Mesenchymal stem cell (in vitro differentiated cells and primary cell): ENCODE data around the gene DTNBP1.

Source experiments
- DNase-seq: peaks from one replicate; pipeline ENCODE4 v3.0.0-alpha.2; 2013
- H2AFZ ChIP-seq: one replicate; pipeline ENCODE4 v1.6.1; 2013; ENCODE audit warnings: low read depth, mild to moderate bottlenecking, control low read depth, inconsistent platforms, low read length, moderate library complexity
- H2AK5ac ChIP-seq: 2 replicates; pipeline ENCODE4 v1.6.1; 2013; ENCODE audit warnings: low read length, moderate library complexity, mild to moderate bottlenecking, inconsistent platforms; ENCODE audit not compliant: severe bottlenecking
- H2BK120ac ChIP-seq: one replicate; pipeline ENCODE4 v1.6.1; 2013; ENCODE audit warnings: low read depth, mild to moderate bottlenecking, inconsistent platforms, low read length, moderate library complexity
- H2BK12ac ChIP-seq, 2 experiments: one replicate each; pipeline ENCODE4 v1.6.1; 2013; ENCODE audit warnings: inconsistent platforms in 2 of 2, low read length in 2 of 2, mild to moderate bottlenecking in 2 of 2, moderate library complexity in 2 of 2, control low read depth in 1 of 2
- H2BK15ac ChIP-seq: one replicate; pipeline ENCODE4 v1.6.1; 2013; ENCODE audit warnings: mild to moderate bottlenecking, low read depth, inconsistent platforms; ENCODE audit not compliant: poor library complexity, severe bottlenecking
- H2BK5ac ChIP-seq: 2 replicates; pipeline ENCODE4 v1.6.1; 2013; ENCODE audit warnings: low read depth, mild to moderate bottlenecking, low read length, control low read depth, inconsistent platforms; ENCODE audit not compliant: poor library complexity, severe bottlenecking
- H3K14ac ChIP-seq, 2 experiments: one replicate each; pipeline ENCODE4 v1.6.1; 2013; ENCODE audit warnings: inconsistent platforms in 2 of 2, low read length in 2 of 2, control low read depth in 1 of 2, mild to moderate bottlenecking in 1 of 2, moderate library complexity in 1 of 2
- H3K18ac ChIP-seq, 2 experiments: one replicate each; pipeline ENCODE4 v1.6.1; 2013; ENCODE audit warnings: inconsistent platforms in 2 of 2, low read length in 2 of 2, control low read depth in 1 of 2, low read depth in 1 of 2, mild to moderate bottlenecking in 1 of 2
- H3K23ac ChIP-seq, 2 experiments: one replicate each; pipeline ENCODE4 v1.6.1; 2013; ENCODE audit warnings: inconsistent platforms in 2 of 2, low read length in 2 of 2, mild to moderate bottlenecking in 2 of 2, moderate library complexity in 2 of 2, control low read depth in 1 of 2
- H3K27ac ChIP-seq: 2 replicates; pipeline ENCODE4 v1.5.1; 2013; ENCODE audit warnings: mild to moderate bottlenecking, moderate library complexity, low read length, control low read depth, inconsistent platforms; ENCODE audit not compliant: poor library complexity, severe bottlenecking
- H3K27me3 ChIP-seq, 2 experiments: 2 replicates each; pipeline versions ENCODE4 v1.6.1 to v1.7.0; 2013; ENCODE audit warnings: low read length in 2 of 2, mild to moderate bottlenecking in 2 of 2, moderate library complexity in 2 of 2, control low read depth in 1 of 2, inconsistent platforms in 1 of 2; ENCODE audit not compliant: control insufficient read depth in 1 of 2, insufficient read depth in 1 of 2
- H3K36me3 ChIP-seq, 2 experiments: 2 replicates each; pipeline versions ENCODE4 v1.6.1 to v1.7.0; 2013; ENCODE audit warnings: low read length in 2 of 2, control low read depth in 1 of 2, inconsistent platforms in 1 of 2, low read depth in 1 of 2, mild to moderate bottlenecking in 1 of 2; ENCODE audit not compliant: insufficient read depth in 2 of 2, control insufficient read depth in 1 of 2
- H3K4ac ChIP-seq, 2 experiments: one replicate each; pipeline ENCODE4 v1.6.1; 2013; ENCODE audit warnings: inconsistent platforms in 2 of 2, low read length in 2 of 2, mild to moderate bottlenecking in 2 of 2, moderate library complexity in 2 of 2, control low read depth in 1 of 2, low read depth in 1 of 2
- H3K4me1 ChIP-seq: 2 replicates; pipeline ENCODE4 v1.6.1; 2013; ENCODE audit warnings: low read depth, low read length, control low read depth; ENCODE audit not compliant: control insufficient read depth, insufficient read depth
- H3K4me2 ChIP-seq: 2 replicates; pipeline ENCODE4 v1.6.1; 2013; ENCODE audit warnings: low read length, mild to moderate bottlenecking, inconsistent platforms; ENCODE audit not compliant: poor library complexity, severe bottlenecking
- H3K4me3 ChIP-seq, 2 experiments: 2 replicates each; pipeline versions ENCODE4 v1.5.1 to v1.7.0; 2013; ENCODE audit warnings: low read length in 2 of 2, mild to moderate bottlenecking in 2 of 2, control low read depth in 1 of 2, low read depth in 1 of 2; ENCODE audit not compliant: insufficient read depth in 1 of 2
- H3K79me1 ChIP-seq: replicated peaks from 2 replicates; pipeline ENCODE4 v1.6.1; 2013; ENCODE audit warnings: mild to moderate bottlenecking, control low read depth, low read length, inconsistent platforms; ENCODE audit not compliant: poor library complexity, severe bottlenecking
- H3K9ac ChIP-seq: 2 replicates; pipeline ENCODE4 v1.7.0; 2013; ENCODE audit warnings: mild to moderate bottlenecking, low read length, moderate library complexity
- H3K9me3 ChIP-seq: 2 replicates; pipeline ENCODE4 v1.7.0; 2013; ENCODE audit warnings: mild to moderate bottlenecking, low read length; ENCODE audit not compliant: control insufficient read depth
- H4K8ac ChIP-seq: one replicate; pipeline ENCODE4 v1.6.1; 2013; ENCODE audit warnings: inconsistent platforms, mild to moderate bottlenecking, low read length, moderate library complexity
- H4K91ac ChIP-seq: one replicate; pipeline ENCODE4 v1.6.1; 2013; ENCODE audit warnings: mild to moderate bottlenecking, low read length, inconsistent platforms
- WGBS: methylation state at CpG from one replicate; pipeline ENCODE4 v1.1.7; 2013; ENCODE audit warnings: mixed read lengths; 5-methylcytosine and 5-hydroxymethylcytosine counted together

DTNBP1 gene

GRCh38 chr6:15508441-15508871 is 154.4 kb downstream of the DTNBP1 start:
- no peak overlapping the region for H3K18ac ChIP-seq
- no peak overlapping the region for H2BK120ac ChIP-seq
- H4K91ac ChIP-seq = peak overlapping the region; percentile 1
- no peak overlapping the region for H2BK15ac ChIP-seq
- H3K9me3 ChIP-seq = no peaks in the 10 kb centered on the region
- H2BK12ac ChIP-seq = peak overlapping the region in 1 of 2 experiments; percentile 7
- H3K27me3 ChIP-seq = no peaks in the 10 kb centered on the region
- H4K8ac ChIP-seq = no peak overlapping the region
- no peak overlapping the region for H3K23ac ChIP-seq
- no peak overlapping the region for H3K4me3 ChIP-seq
- no peak overlapping the region for H3K27ac ChIP-seq
- H2AK5ac ChIP-seq = no peak overlapping the region
- DNase-seq = peak; percentile 42
- no peak overlapping the region for H3K14ac ChIP-seq
- H3K79me1 ChIP-seq = peaks cover 41% of the 10 kb centered on the region
- no peak overlapping the region for H2AFZ ChIP-seq
- peaks cover 23% of the 10 kb centered on the region for H3K4me1 ChIP-seq
- H3K36me3 ChIP-seq = peaks cover 46 to 84% of the 10 kb centered on the region in 2 experiments
- no peak overlapping the region for H3K9ac ChIP-seq
- H3K4me2 ChIP-seq = no peak overlapping the region
- no peak overlapping the region for H3K4ac ChIP-seq
- no peak overlapping the region for H2BK5ac ChIP-seq
- WGBS = 96% methylated on average over 6 of the region's 6 CpGs

GRCh38 chr6:15507746-15508145 is 155.1 kb downstream of the DTNBP1 start:
- no peak overlapping the region for H2AK5ac ChIP-seq
- H3K27me3 ChIP-seq = no peaks in the 10 kb centered on the region
- no peak overlapping the region for H2BK5ac ChIP-seq
- H2AFZ ChIP-seq = no peak overlapping the region
- H3K9ac ChIP-seq = no peak overlapping the region
- no peak overlapping the region for H3K4ac ChIP-seq
- no peak overlapping the region for H3K4me2 ChIP-seq
- H4K8ac ChIP-seq = no peak overlapping the region
- no peak overlapping the region for H2BK120ac ChIP-seq
- H4K91ac ChIP-seq = no peak overlapping the region
- no peak overlapping the region for H2BK12ac ChIP-seq
- peaks cover 44 to 84% of the 10 kb centered on the region in 2 experiments for H3K36me3 ChIP-seq
- H3K9me3 ChIP-seq = no peaks in the 10 kb centered on the region
- H3K23ac ChIP-seq = no peak overlapping the region
- H3K4me3 ChIP-seq = no peak overlapping the region
- H2BK15ac ChIP-seq = no peak overlapping the region
- H3K79me1 ChIP-seq = peaks cover 41% of the 10 kb centered on the region
- WGBS = 89% methylated on average over 14 of the region's 14 CpGs
- DNase-seq = no peak
- no peak overlapping the region for H3K14ac ChIP-seq
- H3K27ac ChIP-seq = no peak overlapping the region
- peaks cover 21% of the 10 kb centered on the region for H3K4me1 ChIP-seq
- no peak overlapping the region for H3K18ac ChIP-seq

- no peak overlapping the region for H2BK120ac ChIP-seq
- no peak for DNase-seq
Observed at GRCh38 chr6:15507221-15507620, 155.6 kb downstream of the DTNBP1 start.

GRCh38 chr6:15506066-15506465 is 156.8 kb downstream of the DTNBP1 start:
- 97% methylated on average over 7 of the region's 7 CpGs for WGBS
- Histone ChIP-seq H3K14ac (no peak overlapping the region), H4K91ac (no peak overlapping the region), H2BK15ac (no peak overlapping the region), H3K36me3 (peaks cover 45 to 83% of the 10 kb centered on the region in 2 experiments), H2AK5ac (no peak overlapping the region), H2AFZ (no peak overlapping the region), H4K8ac (no peak overlapping the region), H2BK120ac (no peak overlapping the region), H3K79me1 (peaks cover 33% of the 10 kb centered on the region), H3K4ac (no peak overlapping the region), H3K27ac (no peak overlapping the region), H2BK12ac (peak overlapping the region in 1 of 2 experiments; percentile 78), H3K27me3 (no peaks in the 10 kb centered on the region), H3K9ac (no peak overlapping the region), H3K4me2 (no peak overlapping the region), H3K4me1 (peaks cover 36% of the 10 kb centered on the region), H3K4me3 (no peak overlapping the region), H3K23ac (no peak overlapping the region), H2BK5ac (no peak overlapping the region), H3K9me3 (no peaks in the 10 kb centered on the region), H3K18ac (peak overlapping the region in 1 of 2 experiments; percentile 52)
- DNase-seq = no peak

More at GRCh38 chr6:15507221-15507620, 155.6 kb downstream of the DTNBP1 start:
- over 99% methylated on average over 11 of the region's 11 CpGs for WGBS
- H2AFZ ChIP-seq = no peak overlapping the region
- no peak overlapping the region for H2AK5ac ChIP-seq
- peaks cover 46 to 84% of the 10 kb centered on the region in 2 experiments for H3K36me3 ChIP-seq
- H4K91ac ChIP-seq = no peak overlapping the region
- H3K79me1 ChIP-seq = peaks cover 41% of the 10 kb centered on the region
- no peak overlapping the region for H3K4me2 ChIP-seq
- H2BK12ac ChIP-seq = no peak overlapping the region
- H3K9ac ChIP-seq = no peak overlapping the region
- H3K23ac ChIP-seq = no peak overlapping the region
- H3K4me3 ChIP-seq = no peak overlapping the region
- peaks cover 26% of the 10 kb centered on the region for H3K4me1 ChIP-seq
- no peak overlapping the region for H3K27ac ChIP-seq
- H4K8ac ChIP-seq = no peak overlapping the region
- H3K27me3 ChIP-seq = no peaks in the 10 kb centered on the region
- no peak overlapping the region for H2BK5ac ChIP-seq
- H2BK15ac ChIP-seq = no peak overlapping the region
- H3K14ac ChIP-seq = no peak overlapping the region
- no peak overlapping the region for H3K4ac ChIP-seq
- H3K9me3 ChIP-seq = no peaks in the 10 kb centered on the region
- H3K18ac ChIP-seq = no peak overlapping the region
